NCI-H1417 (cell line): ENCODE results near the gene MAP1LC3B.
"Not testable (repeated sequence)": the region's sequence is repeated elsewhere in the genome, so short reads cannot be mapped to it uniquely, and the experiment has no call there.

ENCODE experiments used
- DNase-seq, 3 experiments: peaks; one replicate each; lab custom pipeline; 2025; lab: John Stamatoyannopoulos, UW

Gene MAP1LC3B

DNA sequence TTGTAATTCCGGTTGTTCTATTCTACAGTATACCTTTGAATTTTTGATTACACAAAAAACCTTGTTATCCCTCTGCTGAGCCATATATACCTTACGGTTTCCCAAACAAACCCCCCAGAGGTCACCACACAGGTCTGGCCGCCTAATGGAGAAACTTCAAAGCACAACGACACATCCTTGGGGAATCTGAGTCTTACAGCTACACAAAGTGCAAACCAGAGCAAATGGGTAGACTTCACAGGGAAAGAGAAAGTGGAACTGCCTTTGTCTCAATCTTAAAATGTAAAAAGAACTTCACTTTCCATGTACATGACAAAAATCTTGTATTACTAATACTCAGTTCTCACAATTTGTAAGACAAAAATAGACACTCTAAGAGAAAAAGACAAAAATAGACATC, 11.3 kb upstream of the MAP1LC3B start:
- DNase-seq: no peak

DNA sequence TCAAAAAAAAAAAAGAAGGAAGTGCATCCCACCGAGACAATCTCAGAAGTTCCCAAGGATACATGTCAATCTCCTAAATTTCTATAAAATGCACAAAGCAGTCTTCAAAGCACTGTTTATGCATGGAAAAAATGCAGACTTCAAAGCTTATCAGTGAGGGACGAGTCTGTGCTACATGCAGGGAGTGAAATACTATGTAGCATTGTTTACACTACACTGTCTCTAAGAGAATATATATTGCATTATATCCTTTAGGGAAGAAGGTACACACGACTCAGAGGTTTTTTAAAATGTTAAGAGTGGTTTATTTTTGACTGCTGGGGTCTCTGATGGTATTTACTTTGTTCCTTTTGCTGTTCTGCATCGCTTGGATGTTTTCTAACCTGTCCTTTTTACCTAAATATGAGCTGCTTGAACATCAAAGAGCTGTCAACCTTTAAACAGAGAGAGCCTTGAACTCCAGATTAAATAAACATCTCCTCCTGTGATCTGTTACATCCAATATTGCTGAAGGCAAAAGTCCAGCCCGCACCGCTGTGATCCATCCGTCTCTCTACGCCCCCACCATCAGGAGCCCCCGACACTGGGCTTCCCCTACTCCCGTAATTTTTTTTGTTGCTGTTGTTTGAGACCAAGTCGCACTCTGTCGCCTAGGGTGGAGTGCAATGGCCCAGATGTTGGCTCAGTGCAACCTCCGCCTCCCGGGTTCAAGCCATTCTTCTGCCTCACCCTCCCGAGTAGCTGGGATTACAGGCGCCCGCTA, 9.9 kb upstream of the MAP1LC3B start:
- DNase-seq: peak in 1 of 3 experiments; percentile 50

DNA sequence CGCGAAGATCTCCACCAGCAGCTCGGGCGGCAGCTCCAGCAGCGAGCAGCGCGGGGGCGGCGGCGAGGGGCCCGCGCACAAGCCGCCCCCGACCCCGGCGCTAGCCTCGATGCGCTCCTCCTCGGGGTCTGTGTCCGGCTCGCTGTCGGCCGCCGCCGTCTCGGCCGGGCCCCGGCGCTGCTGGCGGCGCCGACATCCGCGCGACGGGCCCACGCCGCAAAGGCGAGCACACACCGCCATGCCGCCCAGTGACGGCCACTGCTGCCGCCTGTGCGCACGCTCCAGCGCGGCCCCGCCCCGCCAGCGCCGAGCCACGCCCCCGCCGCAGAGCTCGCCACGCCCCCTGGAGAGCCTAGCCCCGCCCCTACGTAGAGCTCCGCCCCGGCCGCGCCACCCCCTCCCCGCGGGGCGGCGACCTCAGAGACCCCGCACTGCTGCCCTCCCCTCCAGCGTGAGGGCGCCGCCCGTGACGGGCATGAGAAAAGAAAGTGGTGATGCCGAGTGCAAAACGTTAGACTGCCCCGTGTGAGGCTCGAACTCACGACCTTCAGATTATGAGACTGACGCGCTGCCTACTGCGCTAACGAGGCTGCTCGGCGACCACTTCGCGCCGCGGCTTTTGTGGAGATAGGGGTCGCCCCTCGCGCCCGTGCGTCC, 8.5 kb upstream of the MAP1LC3B start, which contains the start of gene FBXO31:
TSS of gene FBXO31 (minus strand) at position 272 of the 657 bp plus-strand sequence. CDS start at position 240, 32 bp downstream.
- DNase-seq: peak; percentile 71 to 95 (median 94)

DNA sequence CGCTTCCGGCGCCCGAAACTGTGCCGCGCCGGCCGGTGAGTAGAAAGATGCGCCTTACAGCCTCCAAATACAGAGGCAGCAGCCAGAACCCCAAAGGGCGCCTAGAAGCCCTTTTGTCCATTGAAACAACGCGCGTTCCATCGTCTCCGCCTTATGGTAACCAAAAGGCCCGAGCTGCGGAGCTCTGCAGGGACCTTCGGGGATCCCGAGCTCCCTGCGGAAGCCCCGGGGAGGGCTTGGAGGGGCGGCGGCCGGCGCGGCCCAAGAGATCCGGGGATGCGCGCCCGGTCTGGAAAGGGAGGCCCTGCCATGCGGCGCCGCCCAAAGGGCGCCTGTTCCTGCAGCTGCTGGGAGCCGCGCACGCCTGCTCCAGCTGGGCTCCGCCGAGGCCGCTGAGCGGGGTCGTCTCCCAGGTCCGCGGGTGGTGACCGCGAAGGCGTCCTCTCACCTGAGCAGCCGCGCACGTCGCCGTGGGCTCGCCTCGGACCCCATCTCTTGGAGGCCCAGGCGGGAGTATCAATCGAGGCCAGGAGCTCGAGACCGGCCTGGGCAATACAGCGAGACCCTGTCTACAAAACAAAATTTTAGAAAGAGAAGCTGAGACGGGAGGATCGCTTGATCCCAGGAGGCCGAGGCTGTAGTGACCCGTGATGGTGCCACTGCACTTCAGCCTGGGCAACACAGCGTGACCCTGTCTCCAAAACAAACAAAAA, 7.8 kb upstream of the MAP1LC3B start:
- peak in 2 of 3 experiments; percentile 50 to 92 for DNase-seq

DNA sequence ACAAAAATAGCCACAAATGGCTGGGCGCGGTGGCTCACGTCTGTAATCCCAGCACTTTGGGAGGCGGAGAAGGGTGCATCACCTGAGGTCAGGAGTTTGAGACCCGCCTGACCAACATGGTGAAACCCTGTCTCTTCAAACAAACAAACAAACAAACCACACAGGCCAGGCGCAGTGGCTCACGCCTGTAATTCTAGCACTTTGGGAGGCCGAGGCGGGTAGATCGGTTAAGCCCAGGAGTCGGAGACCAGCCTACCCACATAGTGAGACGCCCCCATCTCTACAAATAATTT, 7.3 kb upstream of the MAP1LC3B start:
- DNase-seq: peak in 1 of 3 experiments; percentile 65

DNA sequence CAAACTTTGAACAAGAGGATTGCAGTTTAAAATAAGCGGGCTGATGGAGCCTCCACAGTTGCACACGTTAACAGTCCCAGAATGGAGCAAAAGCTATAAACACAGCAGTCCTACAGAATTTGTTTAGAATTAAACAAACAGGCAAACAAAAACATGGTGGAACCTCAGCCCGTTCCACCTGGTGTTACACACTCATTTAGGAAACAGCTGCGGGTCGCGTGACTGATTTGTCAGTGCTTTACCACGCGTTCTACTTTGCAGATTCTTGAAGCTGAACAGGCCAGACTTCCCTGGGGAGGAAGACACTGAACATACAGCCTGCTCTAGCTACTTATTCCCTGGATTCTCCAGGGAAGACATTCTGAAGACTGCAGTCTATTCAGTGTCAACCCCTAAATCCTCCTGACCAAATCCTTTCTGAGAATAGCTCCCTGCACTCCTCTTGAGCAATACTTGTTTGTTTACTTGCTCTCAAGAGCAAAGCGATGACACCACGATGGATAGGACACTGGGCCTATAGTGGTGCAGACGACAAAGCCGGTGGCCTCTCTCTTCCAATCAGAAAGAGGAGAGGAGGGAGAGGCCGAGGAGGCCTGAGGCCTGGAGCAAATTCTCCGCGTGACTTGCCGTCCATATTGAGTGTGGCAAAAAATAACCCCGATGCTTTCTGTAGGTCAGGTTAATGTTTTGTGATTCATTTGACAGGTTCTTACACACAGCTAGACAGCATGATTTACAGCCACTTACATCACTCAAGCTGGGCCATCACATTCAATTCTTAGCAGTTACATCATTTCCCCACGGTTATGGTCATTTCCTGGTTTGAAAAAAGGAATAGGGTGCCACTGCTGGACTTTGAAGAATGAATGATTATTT, 4.0 kb upstream of the MAP1LC3B start:
- DNase-seq: peak; percentile 92 to 99 (median 95)

DNA sequence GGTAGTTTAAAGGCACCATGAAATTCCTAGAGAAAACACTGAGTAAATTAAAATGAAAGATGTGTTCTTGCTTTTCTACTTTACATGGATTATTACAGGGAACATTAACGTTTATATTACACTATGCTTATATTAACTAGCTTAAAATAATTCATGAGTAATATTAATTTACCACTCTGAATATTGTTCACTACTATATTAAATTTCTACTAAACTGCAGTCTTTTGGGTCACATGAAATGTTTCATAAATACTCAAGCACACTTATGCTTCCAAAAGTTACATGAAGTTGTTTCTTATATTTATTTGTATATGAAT, 3.4 kb upstream of the MAP1LC3B start:
- DNase-seq: no peak

DNA sequence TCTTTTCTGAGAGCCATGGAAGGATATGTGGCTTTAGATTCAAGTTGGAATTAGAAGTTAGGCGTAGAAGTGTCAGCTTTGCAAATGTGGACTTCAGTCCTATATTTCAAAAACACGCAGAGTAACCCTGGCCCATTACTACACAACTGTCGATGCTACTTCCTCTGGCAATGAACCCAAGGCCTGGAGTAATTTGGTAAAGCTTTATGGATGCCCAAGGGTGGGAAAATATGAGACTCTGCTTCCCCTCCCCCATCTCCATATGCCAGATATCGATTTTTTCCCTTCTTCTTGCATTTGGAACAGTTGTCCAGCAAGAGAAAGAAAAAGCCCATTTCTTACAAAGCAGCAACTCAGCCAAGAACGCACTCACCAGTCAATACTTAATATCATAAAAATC, 2.9 kb upstream of the MAP1LC3B start:
- no peak for DNase-seq

DNA sequence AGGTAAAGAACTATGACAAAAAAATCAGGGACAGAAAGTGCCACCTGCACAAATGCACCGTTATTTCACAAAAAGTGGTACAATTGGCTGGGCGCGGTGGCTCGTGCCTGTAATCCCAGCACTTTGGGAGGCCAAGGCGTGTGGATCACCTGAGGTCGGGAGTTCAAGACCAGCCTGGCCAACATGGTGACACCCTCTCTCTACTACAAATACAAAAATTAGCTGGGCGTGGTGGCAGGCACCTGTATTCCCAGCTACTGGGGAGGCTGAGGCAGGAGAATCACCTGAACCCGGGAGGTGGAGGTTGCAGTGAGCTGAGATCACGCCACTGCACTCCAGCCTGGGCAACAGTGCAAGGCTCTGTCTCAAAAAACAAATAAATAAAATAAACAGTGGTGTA, 2.2 kb upstream of the MAP1LC3B start:
- not testable (repeated sequence) for DNase-seq

DNA sequence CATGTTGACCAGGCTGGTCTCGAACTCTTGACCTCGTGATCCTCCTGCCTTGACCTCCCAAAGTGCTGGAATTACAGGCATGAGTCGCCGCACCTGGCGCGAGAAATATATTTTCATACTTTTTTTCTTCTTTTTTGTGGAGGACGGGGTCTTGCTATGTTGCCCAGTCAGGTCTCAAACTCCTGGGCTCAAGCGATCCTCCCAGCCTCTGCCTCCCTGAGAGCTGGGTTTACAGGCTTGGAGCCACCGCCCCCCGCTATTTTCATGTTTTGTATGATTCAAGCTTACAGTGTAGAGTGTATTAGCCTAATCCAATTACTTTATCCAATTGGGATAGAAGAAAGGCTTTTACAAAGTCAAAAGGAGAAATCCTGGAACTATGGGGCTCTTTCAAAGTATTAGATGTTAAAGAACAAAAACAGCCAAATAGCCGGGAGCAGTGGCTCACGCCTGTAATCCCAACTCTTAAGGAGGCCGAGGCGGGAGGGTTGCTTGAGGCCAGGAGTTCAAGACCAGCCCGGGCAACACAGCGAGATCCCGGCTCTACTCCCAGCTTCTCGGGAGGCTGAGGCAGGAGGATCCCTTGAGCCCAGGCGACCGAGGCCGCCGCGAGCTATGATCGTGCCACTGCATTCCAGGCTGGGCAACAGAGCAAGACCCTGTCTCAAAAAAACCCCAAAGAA, 1.4 kb upstream of the MAP1LC3B start:
- no peak for DNase-seq

DNA sequence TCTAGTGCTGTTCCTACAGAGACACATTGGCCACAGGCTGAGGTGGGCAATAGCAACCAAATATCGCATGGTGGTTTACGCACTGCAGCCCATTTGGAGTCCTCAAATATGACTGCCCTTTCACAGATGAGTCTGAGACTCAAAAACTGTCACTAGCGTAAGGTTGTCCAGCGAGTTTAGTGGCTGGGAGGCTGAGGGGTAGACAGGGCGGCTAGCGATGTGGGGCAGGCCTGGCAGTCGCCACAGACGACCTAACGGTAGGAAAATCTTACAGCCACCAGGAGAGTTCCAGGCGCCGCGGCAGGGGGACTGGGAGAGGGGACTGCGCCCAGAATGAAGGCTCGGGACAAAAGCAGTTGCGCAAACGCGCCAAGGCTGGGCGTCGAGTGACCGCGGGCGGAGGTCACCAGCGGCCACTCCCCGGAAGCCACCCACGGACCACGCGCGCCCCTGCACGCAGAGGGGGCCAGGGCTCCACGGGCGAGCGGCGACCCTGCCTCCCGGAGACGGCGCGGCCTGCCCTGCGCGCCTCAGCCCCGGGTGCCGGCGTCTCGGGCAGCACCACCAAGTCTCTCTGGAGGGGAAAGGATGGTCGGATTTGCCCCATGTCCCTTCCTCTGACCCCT, 699 bp upstream of the MAP1LC3B start:
- DNase-seq: peak in 1 of 3 experiments; percentile 62

DNA sequence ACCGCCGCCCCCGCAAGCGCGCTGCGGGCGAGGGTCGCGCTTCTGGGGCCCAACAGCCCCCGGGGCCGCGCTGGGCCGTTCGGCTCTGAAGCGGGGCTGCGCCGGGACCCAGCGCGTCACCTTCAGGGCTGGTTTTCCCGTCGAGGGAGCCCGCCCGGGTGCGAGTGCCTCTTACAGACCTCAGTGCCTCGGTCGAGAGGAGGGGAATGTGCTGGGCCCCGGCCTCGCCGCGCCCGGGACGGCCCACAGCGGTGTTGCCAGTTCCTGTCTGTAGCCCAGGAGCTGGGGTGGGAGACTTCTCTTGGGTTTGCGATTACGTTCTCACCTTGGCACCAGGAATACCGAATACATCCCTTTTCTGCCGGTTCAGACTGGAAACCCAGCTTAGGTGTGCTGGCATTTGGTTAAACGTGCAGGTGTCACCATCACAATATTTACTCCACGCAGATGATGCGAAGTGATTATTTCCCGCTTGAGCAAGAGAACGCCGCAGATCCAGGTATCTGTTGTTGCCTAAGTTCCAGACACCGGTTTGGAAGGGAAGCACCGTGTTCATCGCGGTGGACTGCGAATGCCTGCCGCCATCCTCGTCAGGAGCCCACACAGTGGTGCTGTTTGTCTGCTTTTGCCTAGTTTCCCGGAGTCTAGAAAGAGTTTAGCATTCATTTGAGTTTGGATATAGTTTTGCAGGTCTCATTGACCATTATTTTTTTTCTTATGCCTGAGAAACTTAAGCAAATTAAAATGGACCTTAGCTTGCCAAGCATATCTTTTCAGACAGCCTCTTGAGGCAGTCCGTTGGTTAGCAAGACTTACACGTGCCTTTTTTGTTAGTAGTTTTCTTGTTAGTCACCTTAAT, 914 bp downstream of the MAP1LC3B start:
- peak in 2 of 3 experiments; percentile 49 to 55 for DNase-seq

DNA sequence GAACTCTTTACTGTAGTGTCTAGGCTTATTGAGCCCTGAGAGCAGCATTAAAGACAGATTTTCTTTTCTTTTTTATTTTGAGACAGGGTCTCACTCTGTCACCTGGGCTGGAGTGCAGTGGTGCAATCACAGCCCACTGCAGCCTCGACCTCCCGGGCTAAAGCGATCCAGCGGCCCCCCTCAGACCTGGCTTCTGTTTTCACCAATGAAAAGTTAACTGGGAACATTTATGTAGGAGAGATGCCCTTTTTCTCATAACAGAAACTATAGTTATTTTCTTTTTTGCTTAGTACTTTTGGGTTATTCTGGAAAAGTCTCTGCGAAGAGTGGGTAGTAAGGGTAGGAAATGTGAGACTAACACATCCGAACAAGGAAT, 1.5 kb downstream of the MAP1LC3B start:
- no peak for DNase-seq

DNA sequence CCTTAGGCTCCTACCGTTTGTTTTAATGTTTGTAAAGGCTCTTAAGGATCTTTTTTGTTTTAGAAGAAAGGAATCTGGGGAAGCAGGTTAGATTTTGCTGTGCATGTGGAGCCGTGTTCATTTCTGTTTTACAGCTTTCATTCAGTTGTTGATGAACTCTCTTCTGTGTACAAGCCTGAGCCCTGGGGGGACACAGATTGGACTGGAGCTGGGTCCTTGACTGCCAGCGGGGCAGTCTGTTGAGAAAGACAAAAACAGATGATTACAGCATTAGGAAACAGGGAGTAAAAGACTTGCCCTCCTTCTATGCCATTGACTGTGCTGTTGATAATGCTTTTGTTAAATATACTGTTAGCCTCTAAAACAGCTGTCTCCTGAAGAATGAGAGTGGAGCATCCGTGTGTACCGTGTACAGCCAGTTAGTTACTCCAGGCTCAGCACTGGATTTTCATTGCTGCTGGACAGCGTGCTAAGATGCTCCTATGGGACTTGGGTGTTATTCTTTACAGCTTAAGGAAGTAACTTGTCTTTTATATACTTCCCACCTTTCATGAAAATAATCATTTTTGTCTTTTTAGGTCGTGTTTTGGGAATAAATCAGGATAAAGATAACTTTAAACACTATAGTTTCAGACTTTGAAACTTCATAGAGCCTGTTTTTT, 3.2 kb downstream of the MAP1LC3B start:
- no peak for DNase-seq

DNA sequence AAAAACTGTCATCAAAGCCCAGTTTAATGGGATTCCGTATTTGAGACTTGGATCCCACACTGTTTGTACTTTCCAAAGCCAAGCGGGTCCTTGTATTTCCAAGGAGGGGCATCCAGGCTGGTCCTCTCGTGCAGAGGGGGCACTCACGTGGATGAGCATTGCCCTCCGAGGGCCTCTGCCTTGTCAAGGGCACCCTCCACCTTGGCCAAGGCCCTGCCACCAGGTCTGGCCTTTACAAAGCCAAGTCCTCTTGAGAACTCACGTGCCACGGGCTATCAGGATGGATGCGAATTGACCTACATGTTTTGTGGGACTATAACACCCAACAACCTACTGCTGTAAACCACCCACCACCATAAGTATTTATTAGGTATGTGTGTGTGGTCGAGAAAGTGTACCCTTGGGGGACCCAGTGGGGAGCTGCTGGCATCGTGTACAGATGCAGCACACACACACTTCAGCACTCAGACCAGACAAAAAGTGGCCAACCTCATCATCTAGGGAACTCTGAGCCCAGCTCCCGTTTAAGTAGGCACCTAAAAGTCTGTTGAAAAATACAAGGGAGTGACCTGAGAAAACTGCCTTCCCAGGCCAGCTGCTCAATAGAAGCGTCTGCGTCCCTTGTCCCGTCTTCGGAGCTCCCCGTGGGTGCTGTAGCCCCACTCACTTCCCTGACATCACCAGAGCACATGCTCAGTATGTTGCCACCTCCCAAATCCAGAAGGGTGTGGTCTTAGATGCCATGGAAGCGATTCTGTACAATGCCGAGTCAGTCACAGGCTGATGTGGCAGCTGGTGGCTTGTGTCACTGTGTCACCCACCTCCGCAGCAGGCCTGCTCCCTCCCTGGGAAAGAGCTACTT, 12.9 kb downstream of the MAP1LC3B start:
- no peak for DNase-seq

DNA sequence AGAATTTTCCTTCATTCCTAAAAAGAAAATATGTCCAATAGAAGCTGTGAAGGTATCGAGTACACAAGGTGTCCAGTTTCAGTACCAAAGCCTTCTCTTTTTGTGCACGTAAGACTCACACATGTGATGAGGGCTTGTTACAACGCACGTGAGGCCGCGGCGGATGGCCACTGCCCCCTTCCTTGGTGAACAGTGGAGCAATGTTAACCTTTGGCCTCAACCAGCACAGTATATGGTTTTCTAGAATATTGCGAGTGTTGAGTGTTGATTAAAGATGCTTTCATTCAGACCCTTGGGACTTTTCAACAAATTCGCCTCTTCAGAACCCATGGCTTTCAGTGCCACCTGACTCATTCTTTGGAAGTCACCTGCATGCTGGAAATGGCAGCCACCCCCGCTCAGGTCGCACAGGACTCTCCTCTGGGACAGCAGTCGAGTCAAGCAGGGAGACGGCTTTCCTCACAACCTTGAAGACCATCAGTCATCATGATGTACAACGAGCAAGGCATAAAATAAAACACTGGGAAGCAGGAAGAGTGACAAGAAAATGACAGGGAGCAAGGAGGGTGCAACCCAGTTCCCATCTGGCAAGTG, 14.5 kb downstream of the MAP1LC3B start:
- no peak for DNase-seq

DNA sequence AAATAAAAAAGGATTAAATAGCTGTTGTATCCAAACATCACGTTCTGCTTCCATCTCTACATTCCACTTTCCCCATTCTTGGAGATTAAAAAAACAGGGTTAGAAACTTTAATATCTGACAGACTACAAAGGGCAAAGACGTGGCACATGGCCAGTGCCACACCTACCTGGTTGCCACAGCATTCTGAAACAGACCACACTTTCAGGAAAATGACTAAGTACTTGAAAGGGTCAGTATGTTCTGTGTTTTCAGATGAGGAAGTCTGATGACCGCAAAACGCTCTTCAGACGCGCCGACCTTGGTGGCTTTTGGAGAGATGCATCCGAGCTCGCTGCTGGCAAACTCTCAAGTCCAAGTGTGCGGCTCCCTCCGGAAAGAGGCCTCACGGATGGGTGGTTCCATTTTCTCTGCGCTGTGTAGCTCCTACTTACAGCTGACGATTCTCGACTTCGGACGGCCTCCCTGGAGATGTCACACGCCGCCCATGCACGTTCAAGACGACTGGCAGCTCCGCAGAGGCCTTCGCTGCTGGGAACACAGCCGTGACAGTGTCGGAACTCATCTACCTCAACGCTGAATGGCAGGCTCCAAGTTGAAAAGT, 15.5 kb downstream of the MAP1LC3B start:
- DNase-seq: peak in 1 of 3 experiments; percentile 69

DNA sequence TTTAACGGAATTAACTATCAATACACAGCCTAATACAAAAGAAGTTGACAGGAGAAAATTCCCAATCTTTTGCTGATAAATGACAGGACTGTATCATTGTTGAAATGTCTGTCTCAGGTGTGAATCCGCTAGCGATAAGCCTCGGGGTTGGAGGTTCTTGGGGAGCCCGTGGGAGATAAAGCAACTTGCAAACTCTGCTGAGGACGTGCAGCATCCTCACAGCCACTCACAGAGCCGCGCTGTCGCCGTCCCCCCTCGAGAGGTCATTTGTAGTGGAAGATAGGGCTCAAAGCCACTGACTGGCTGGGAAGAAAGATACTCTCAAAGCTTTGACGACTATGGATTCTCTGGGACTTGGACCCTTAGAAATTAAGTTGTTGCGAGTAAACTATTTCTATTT, 17.0 kb downstream of the MAP1LC3B start:
- no peak for DNase-seq
